HepG2 (cell line): Measurements from ENCODE around the gene ZNF276. TPM values are rescaled to one million over a fixed set of nuclear protein-coding genes. Genes with fewer than 3 reads are reported as not detected.

Experiments used
- AGO1 ChIP-seq: fragments of 200-400 bp; formaldehyde crosslinking; IDR thresholded peaks from 2 replicates; pipeline ENCODE4 v1.6.1; 2017; ENCODE audit warnings: mild to moderate bottlenecking, low read depth, low read length, moderate library complexity; ENCODE audit not compliant: poor library complexity, severe bottlenecking
- CBX5 ChIP-seq: sonication (generic); formaldehyde crosslinking; IDR thresholded peaks from 2 replicates; pipeline ENCODE4 v1.4.0; 2020; ENCODE audit warnings: missing genetic modification reagents, borderline replicate concordance
- GABPB1 ChIP-seq: IDR thresholded peaks from 2 replicates; pipeline ENCODE4 v1.6.1; 2016; ENCODE audit warnings: mild to moderate bottlenecking, missing genetic modification reagents, moderate library complexity, missing compliant biosample characterization
- HES4 ChIP-seq: sonication (generic); formaldehyde crosslinking; IDR thresholded peaks from 2 replicates; pipeline ENCODE4 v1.9.0; 2021; ENCODE audit warnings: mild to moderate bottlenecking, missing genetic modification reagents, borderline replicate concordance
- HNRNPL ChIP-seq: fragments of 200-400 bp; formaldehyde crosslinking; IDR thresholded peaks from 2 replicates; pipeline ENCODE4 v1.6.1; 2017; ENCODE audit warnings: mild to moderate bottlenecking, low read depth, low read length
- HOXA9 ChIP-seq: sonication (generic); formaldehyde crosslinking; IDR thresholded peaks from 2 replicates; pipeline ENCODE4 v1.8.1; 2022; ENCODE audit warnings: missing genetic modification reagents, mild to moderate bottlenecking, moderate library complexity, borderline replicate concordance
- MED8 ChIP-seq: sonication (generic); formaldehyde crosslinking; IDR thresholded peaks from 2 replicates; pipeline ENCODE4 v1.8.1; 2023; ENCODE audit warnings: mild to moderate bottlenecking, missing genetic modification reagents; ENCODE audit not compliant: insufficient replicate concordance
- MIXL1 ChIP-seq: IDR thresholded peaks from 2 replicates; pipeline ENCODE4 v1.6.1; 2016
- NCOA5 ChIP-seq: sonication (generic); formaldehyde crosslinking; IDR thresholded peaks from 2 replicates; pipeline ENCODE4 v1.4.0; 2020; ENCODE audit warnings: missing genetic modification reagents
- NONO ChIP-seq, 2 experiments: fragments of 450-650 bp in 1 of 2; sonication (generic) in 1 of 2; formaldehyde crosslinking in 1 of 2; IDR thresholded peaks in 1 of 2; conservative IDR thresholded peaks in 1 of 2; 2 replicates each; pipeline versions ENCODE4 v1.6.1 to v1.8.0; 2017 to 2022; ENCODE audit warnings: mild to moderate bottlenecking in 1 of 2, missing genetic modification reagents in 1 of 2, moderate library complexity in 1 of 2
- NR2F6 ChIP-seq, 2 experiments: IDR thresholded peaks; 2 replicates each; pipeline ENCODE4 v1.6.1; 2016; ENCODE audit warnings: antibody characterized with exemption in 1 of 2, mild to moderate bottlenecking in 1 of 2
- POLR2A ChIP-seq, 2 experiments: IDR thresholded peaks; 2 replicates each; pipeline ENCODE4 v1.6.1; 2011; ENCODE audit warnings: low read depth in 2 of 2, low read length in 2 of 2, mild to moderate bottlenecking in 1 of 2, moderate library complexity in 1 of 2; ENCODE audit not compliant: insufficient read depth in 1 of 2
- SCMH1 ChIP-seq: sonication (generic); formaldehyde crosslinking; IDR thresholded peaks from 2 replicates; pipeline ENCODE4 v1.9.0; 2021; ENCODE audit warnings: missing genetic modification reagents, mild to moderate bottlenecking, borderline replicate concordance
- SKIL ChIP-seq: sonication (generic); formaldehyde crosslinking; IDR thresholded peaks from 2 replicates; pipeline ENCODE4 v1.8.0; 2022; ENCODE audit warnings: missing genetic modification reagents, mild to moderate bottlenecking, moderate library complexity, borderline replicate concordance
- TERF1 ChIP-seq: sonication (generic); formaldehyde crosslinking; IDR thresholded peaks from 2 replicates; pipeline ENCODE4 v1.8.0; 2022; ENCODE audit warnings: mild to moderate bottlenecking, missing genetic modification reagents, moderate library complexity
- YEATS4 ChIP-seq: sonication (generic); formaldehyde crosslinking; IDR thresholded peaks from 2 replicates; pipeline ENCODE4 v1.4.0; 2020; ENCODE audit warnings: missing genetic modification reagents, borderline replicate concordance
- ZBTB38 ChIP-seq: sonication (generic); formaldehyde crosslinking; IDR thresholded peaks from 2 replicates; pipeline ENCODE4 v1.5.1; 2020; ENCODE audit warnings: mild to moderate bottlenecking, missing genetic modification reagents
- ZC3H13 ChIP-seq: sonication (generic); formaldehyde crosslinking; IDR thresholded peaks from 2 replicates; pipeline ENCODE4 v1.8.1; 2023; ENCODE audit warnings: mild to moderate bottlenecking, missing genetic modification reagents, moderate library complexity
- ZFP91 ChIP-seq: sonication (generic); formaldehyde crosslinking; IDR thresholded peaks from 2 replicates; pipeline ENCODE4 v1.9.0; 2022; ENCODE audit warnings: missing genetic modification reagents, mild to moderate bottlenecking, borderline replicate concordance
- ZNF253 ChIP-seq: sonication (generic); formaldehyde crosslinking; IDR thresholded peaks from 2 replicates; pipeline ENCODE4 v1.8.0; 2022; ENCODE audit warnings: mild to moderate bottlenecking, missing genetic modification reagents, borderline replicate concordance
- ZNF326 ChIP-seq: sonication (generic); formaldehyde crosslinking; IDR thresholded peaks from 2 replicates; pipeline ENCODE4 v1.4.0; 2020; ENCODE audit warnings: missing genetic modification reagents, borderline replicate concordance
- ZNF614 ChIP-seq: IDR thresholded peaks from 2 replicates; pipeline ENCODE4 v1.6.1; 2018; ENCODE audit warnings: missing biosample characterization, missing genetic modification reagents, inconsistent platforms, borderline replicate concordance
- ZNF615 ChIP-seq: sonication (generic); formaldehyde crosslinking; IDR thresholded peaks from 2 replicates; pipeline ENCODE4 v1.5.0; 2020; ENCODE audit warnings: mild to moderate bottlenecking, missing genetic modification reagents, borderline replicate concordance
- polyA plus RNA-seq, 8 experiments: library from polyadenylated mRNA; depleted of rRNA in 3 of 8; stranded (reverse) in 7 of 8; unstranded in 1 of 8; fragments of >200 nt; fragmentation: Illumina TruSeq in 4 of 8; extraction: Trizol in 4 of 8; gene quantifications; 2 replicates each; pipeline versions ENCODE4 v1.2.1 to v1.2.3, GENCODE V29; 2011 to 2016; ENCODE audit warnings: low read depth in 4 of 8, missing spikeins in 1 of 8, mixed read lengths in 1 of 8; ENCODE audit not compliant: insufficient read depth in 1 of 8
- total RNA-seq, 5 experiments: library from RNA; depleted of rRNA; stranded (reverse); fragments of >200 nt; fragmentation: Illumina TruSeq; extraction: Trizol; gene quantifications; 2 replicates each; pipeline ENCODE4 v1.2.3, GENCODE V29; 2016; ENCODE audit warnings: low read depth in 1 of 5

ZNF276 gene
- total and polyA plus RNA-seq, 2 of the 13 experiments (the other 11 are each of a cell fraction or from before 2014, with no cell fraction given), result 17.7 to 18.0 TPM

- TF ChIP-seq GABPB1 (CRISPR knock-in tag) (peak; percentile 18; the same call in 1 of the 2 replicates), ZFP91 (CRISPR knock-in tag) (peak; percentile 67; the same call in 1 of the 2 replicates), YEATS4 (CRISPR knock-in tag) (no peak), ZBTB38 (CRISPR knock-in tag) (peak; percentile 74), NCOA5 (CRISPR knock-in tag) (no peak), POLR2A (IDR thresholded peaks at IDR 0.05; ENCODE audit: insufficient read depth in 1 of 2, low read depth in 2 of 2, low read length in 2 of 2) (0 out of 4 replicates have a peak, but pooled peaks of 1 of the 2 experiments have one; percentile 8), ZC3H13 (CRISPR knock-in tag) (0 out of 2 replicates have a peak, but pooled peaks have one; percentile 34), HOXA9 (CRISPR knock-in tag) (0 out of 2 replicates have a peak, but pooled peaks have one; percentile 31), SKIL (CRISPR knock-in tag) (no peak), NONO (IDR thresholded peaks at IDR 0.05) (no peak), NONO (CRISPR knock-in tag; conservative IDR thresholded peaks at IDR 0.05) (0 out of 2 replicates have a peak, but pooled peaks have one; percentile 24), ZNF326 (0 out of 2 replicates have a peak, but pooled peaks have one; percentile 38), AGO1 (peak; percentile 61), TERF1 (0 out of 2 replicates have a peak, but pooled peaks have one; percentile 15), MED8 (peak; percentile 49), CBX5 (CRISPR knock-in tag) (0 out of 2 replicates have a peak, but pooled peaks have one; percentile 41), ZNF614 (0 out of 2 replicates have a peak, but pooled peaks have one; percentile 11), NR2F6 (IDR thresholded peaks at IDR 0.05) (no peak), NR2F6 (CRISPR knock-in tag; IDR thresholded peaks at IDR 0.05) (no peak), HES4 (0 out of 2 replicates have a peak, but pooled peaks have one; percentile 41), SCMH1 (no peak), HNRNPL (0 out of 2 replicates have a peak, but pooled peaks have one; percentile 25), MIXL1 (CRISPR knock-in tag) (no peak), ZNF253 (CRISPR knock-in tag) (0 out of 2 replicates have a peak, but pooled peaks have one; percentile 14), ZNF615 (CRISPR knock-in tag) (0 out of 2 replicates have a peak, but pooled peaks have one; percentile 36)
Measured at GRCh38 chr16:89722392-89723278, 1.3 kb downstream of the ZNF276 start (continued).
